Activated CD4-positive, alpha-beta T cell treated with anti-CD3 and anti-CD28 coated beads, Interleukin-2, amount 50 U/mL, for 48 hours (primary cell): Measurements from ENCODE around the gene C4BPB.
A peak's percentile ranks its signal among the peaks of the same experiment; 100 is the strongest.
"Not testable (repeated sequence)": the region's sequence is repeated elsewhere in the genome, so short reads cannot be mapped to it uniquely, and the experiment has no call there.

ENCODE experiments used
- DNase-seq, 2 experiments: peaks; one replicate each; pipeline ENCODE4 v3.0.0-alpha.2; 2020

The C4BPB gene, protein sequence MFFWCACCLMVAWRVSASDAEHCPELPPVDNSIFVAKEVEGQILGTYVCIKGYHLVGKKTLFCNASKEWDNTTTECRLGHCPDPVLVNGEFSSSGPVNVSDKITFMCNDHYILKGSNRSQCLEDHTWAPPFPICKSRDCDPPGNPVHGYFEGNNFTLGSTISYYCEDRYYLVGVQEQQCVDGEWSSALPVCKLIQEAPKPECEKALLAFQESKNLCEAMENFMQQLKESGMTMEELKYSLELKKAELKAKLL

DNA sequence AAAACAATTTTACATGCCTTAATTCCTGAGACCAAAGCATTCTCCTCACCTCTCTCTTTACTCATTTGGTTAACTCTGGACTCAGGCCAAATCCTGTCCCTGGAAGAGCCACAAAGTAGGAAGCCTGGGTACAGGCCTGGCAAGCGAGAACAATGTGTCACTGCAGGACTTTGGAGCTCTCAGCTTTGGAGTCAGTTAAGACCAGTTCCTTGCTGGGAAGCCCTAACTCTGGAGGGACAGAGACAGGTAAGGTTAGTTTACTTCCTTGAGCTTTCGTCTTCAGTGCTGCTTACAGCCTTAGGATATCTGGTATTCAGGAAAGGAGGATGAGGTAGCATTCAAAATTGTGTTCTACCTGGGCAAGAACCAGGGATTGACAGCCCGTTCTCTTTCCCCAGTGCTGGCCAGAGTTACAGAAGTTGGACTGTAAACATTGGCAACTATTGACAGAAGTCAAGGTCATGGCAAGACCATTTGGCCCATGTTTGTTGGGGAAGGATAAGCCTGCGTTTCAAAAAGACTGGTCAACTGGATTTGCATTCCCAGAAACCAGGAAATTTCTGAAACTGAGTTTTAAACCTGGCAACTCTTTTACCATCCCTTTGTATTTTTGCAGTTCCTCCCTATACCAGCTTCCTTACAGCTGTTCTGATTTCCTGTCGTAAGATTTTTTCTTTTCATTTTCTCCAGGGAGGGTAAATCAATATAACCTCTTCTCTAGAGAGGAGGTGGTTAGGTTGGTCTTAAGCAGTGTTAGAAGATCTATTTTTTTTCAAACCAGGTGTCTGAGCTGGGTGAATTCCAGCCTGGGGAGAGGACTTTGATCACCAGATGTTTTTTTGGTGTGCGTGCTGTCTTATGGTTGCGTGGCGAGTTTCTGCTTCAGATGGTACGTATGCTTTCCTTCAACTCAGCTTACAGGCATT lies at the start of gene C4BPB:
Gene C4BPB, plus strand, starts transcription at position 160 of the 926 bp plus-strand sequence. Its CDS starts 672 bp downstream, at position 832.
- DNase-seq = no peak

DNA sequence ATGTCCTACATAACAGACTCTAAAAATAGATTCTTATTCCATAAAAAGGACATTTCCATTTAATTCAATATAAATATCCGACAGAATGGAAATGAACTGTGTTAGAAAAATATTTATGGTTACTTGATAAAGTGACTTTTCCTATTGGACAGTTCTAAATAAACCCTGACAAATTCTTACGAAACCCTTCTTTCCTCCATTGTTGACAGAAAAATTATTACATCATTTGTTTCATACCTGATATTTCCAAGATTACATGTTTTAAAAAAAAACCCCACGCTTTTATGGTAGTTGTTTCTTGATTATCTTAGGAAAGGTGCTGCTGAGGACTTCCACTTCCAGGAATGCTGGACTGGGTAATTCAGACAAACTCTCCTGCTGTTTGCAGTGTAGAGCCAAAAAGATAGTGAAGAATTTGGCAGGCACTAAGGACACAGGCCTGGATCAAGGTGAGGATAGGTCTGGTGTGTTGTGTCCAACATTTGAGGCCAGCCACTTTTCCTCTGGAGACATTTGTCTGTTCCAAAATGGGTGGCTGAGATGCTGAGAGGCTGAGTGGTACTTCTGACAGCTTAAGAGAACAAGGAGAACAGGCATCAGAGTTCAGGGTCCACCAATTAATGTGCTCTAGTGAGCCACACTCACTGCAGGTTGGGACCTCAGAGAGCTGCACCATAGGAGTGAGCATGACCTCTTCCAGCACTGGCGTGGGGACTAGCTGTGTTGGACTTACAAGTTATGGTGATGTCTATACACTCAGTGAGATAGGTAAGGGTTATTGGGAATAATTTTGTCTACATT lies 49.1 kb upstream of the C4BPB start:
- no peak for DNase-seq

DNA sequence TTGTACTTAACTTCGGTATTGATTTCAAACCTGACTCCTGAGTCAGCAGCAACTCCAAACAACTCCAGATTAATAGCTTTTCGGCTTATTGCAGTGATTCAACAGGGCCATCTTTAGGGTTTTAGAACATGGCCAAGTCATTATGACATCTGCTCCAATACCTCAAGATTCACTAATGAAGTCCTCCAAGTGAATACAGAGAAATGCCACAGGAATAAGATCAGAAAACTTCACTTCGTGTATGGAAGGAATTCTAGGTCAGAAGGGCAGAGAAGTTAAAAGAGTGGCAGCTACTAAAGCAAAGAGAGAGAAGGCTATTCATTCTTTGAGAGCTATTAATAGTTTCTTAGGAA lies 48.5 kb upstream of the C4BPB start:
- DNase-seq = no peak

DNA sequence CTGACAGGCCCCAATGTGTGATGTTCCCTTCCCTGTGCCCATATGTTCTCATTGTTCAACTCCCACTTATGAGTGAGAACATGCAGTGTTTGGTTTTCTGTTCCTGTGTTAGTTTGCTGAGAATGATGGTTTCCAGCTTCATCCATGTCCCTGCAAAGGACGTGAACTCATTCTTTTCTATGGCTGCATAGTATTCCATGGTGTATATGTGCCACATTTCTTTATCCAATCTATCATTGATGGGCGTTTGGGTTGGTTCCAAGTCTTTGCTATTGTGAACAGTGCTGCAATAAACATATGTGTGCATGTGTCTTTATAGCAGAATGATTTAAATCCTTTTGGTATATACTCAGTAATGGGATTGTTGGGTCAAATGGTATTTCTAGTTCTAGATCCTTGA lies 47.3 kb upstream of the C4BPB start:
- not testable (repeated sequence) for DNase-seq

DNA sequence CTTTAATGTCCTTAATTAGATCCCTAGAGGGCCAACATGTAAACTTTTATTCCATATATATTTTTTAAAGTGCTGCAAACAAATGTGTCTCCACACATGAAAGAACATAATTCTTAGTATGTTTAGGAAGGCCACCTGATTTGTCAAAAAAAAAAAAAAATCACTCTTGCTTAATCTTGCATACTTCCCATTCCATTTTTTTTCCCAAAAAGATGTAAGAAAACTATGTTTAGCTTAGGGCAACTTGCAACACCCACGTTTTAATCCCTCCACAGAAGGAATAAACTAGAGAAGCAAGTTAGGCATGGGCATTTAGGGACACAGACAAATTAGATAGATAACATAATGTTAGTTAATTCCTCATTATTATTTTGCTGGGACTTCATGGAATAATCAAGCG lies 43.2 kb upstream of the C4BPB start:
- no peak for DNase-seq

DNA sequence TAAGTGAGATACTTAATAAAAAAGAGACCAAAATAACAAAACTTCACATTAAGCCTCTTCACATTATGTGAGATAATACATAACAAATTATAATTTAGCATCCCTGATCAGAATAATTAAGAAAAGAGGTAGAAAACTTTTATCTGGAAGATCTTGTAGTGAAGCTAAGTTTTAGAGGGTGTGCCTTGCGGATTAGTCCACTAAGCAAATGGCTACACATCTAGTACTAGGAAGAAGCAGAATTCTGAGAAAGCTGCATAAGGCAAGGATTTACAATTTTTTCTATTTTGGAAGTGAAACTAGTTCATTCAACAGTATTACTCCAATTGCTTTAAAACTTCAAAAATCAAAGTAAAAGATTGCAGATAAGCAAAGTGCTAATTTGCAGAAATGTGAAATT lies 41.2 kb upstream of the C4BPB start:
- no peak for DNase-seq

DNA sequence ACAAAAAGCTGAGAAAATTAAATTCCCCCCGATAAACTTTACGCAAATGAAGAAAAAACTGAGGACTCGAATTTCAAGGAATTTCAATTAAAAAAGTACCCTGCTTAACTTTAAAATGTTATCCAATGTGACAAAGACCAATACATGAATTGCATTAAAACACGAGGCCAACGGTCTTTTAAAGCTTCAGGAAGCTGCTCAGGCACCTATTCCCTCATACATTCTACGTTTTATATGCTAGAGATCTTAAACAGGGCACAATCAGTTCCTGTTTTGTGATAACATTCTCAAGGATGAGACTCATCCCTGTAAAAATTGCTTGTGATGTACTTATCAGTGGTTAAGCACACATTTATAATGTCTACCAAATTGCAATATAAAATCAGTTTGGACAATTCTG lies 40.6 kb upstream of the C4BPB start:
- no peak for DNase-seq

DNA sequence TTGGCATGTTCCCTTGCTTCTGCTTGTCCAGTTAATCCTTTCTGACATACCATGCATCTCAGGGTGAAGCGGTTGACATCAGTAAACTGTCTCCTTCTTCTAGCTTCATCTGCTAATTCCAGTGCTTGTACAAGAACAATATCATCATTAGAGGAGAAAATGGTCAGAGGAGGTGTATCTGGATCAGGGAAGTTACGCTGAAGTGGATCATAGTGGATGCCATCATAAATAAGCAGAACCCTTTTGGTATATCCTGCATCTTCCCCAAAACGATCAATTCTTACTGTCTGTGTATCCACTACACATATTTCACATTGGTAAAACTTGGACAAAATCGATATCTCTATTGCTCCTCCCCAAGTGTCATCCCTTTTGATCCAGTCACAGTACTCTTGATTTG lies 39.6 kb upstream of the C4BPB start:
- DNase-seq = no peak

DNA sequence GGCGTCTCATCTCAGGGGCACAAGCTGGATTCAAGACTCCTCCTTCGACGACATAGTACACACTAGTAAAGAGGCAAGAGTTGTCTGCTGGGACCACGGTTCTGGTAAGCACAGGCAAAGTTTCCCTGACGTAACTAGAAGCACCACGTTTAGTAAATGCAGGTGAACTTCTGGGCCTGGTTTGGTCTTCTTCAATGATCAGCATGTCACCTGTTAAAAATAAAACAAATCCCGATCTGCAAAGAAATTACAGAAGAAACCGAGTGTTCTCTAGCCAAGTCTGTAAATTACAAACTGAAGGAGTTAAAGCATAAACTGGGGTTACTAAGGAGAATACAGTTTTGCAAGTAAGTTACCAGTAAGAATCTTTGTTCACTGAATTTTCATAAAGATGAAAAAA lies 39.1 kb upstream of the C4BPB start:
- DNase-seq = no peak

DNA sequence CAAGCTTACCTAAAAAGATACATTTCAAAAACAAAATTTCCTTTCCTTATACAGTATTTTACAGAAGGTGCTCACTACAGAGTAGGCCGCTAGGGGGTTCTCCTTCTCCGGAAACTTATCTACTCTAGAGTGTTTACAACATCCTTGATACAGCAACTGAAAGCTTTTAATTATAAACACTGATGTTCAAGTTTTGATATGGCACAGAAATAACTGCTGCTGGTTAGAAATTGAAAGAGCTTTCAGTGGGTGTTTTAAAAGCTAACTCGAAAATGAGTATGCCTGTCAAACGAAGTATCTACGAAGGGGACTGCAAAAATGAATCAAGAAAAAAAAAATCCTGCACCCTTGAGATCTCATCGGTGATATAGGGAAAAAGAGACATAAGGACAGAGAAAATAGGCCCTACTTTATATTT lies 38.7 kb upstream of the C4BPB start:
- peak; percentile 38 to 55 for DNase-seq

DNA sequence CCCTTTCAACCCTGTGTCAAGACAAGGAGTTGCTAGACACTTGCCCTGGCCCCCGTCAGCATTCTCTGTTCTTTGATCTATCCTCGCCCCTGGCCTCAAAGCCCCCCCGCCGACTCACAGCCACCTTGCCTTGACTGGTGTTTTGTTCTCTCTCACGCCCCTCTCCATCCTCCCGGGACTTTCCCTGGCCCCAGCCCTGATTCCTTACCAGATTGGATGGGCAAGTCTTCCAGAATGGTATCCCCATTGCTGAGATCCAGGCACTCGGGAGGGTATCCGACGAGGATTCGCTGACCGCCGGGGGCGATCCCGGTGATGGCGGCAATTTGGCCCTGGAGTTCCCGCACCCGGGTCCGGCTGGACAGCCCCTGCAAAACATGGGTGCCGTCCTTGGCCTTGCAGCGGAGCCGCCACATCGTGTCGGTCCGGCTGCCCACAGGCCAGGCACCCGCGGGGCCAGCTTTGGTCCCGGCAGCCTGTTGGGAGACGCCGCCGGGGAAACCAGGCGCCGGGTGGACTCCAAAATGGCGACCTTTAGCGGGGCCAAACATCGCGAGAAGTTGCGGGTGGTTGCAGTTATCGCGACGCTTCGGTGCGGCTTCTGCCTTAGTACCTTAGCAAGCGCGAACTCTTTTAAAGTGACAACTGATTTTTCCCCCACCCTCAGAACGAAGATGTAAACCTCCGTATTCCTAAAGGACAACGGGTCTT lies 38.0 kb upstream of the C4BPB start:
- DNase-seq = peak; percentile 91 to 93

DNA sequence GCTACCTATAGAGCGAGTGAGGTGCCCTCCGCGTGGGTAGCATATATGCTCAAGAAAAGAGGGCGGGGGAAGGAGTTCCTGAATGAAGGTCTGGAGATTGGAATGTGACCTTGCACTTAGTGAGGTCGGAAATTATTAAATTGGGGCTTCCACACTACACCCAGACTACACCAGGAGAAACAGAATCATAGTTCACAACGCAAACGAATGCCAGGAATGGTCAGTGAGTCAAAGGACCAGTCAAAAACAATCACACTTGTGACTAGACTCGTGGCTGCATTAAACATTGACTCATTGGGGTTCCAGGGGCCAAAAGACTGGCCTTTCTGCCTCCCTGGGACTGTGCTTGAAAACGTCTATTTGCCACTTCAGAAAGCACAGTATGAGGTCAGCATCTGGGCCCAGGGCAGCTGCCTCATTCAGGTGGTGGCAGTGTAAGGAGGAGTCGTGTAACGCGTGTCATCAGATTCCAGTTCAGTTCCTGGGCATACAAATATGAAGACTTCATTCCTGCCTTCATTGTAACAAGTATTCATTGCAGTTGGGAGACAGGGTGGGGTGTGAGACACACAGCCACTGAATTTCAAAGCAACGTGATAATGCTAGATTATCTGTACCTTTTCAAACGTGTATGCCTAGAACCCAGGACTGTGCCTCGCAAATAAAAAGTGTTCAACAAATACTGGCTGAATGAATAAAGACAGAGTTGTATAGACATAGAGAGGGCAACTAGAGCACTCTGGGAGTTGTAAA lies 37.3 kb upstream of the C4BPB start, which contains the start of gene YOD1:
Gene YOD1, minus strand, starts transcription at position 18 of the 753 bp plus-strand sequence. CDS start 178 bp downstream, outside the sequence.
- DNase-seq = no peak

DNA sequence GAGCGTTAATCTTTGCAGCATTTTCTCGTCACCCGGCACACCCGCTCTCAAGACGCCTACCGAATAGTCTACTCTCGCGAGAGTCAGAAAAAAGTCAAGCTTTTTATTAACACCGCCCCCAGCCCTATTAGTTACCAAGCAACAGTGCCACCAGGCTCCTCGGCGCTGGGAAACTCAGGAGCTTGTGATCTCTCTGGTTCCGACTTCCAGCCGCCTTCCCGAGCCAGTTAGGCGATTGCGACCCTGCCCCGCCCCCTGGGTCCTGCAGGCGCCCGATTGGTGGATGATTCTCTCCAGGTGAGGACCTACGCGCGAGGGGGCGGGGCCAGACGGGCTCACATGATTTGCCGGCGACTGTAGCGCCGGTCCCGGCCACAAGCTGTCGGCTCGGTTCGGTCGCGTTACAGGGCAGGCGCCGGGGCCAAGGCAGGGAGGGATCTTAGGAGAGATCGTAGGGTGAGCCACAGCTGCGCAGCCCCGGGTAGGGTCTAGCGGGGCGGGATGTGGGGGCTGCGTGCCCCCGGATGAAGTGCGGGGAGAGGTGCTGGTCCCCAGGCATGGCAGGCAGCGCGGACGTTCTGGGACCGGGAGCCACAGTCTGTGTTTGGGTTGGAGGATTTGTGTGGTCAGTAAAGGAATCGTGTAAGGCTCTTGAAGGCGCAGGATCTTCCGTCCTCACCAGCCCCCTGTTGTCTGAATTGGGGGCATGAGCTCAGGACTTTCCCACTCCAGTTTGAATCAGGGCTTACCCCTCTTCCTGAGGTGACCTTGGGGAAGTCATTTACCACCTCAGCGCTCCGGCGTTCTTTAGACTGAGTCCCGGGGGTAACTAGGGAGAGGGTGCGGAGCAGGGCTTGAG lies 35.5 kb upstream of the C4BPB start, which contains the start of gene PFKFB2:
Gene PFKFB2, plus strand, starts transcription at position 365 of the 859 bp plus-strand sequence. CDS start 1,443 bp downstream, outside the sequence.
- DNase-seq = peak; percentile 96 to 97

DNA sequence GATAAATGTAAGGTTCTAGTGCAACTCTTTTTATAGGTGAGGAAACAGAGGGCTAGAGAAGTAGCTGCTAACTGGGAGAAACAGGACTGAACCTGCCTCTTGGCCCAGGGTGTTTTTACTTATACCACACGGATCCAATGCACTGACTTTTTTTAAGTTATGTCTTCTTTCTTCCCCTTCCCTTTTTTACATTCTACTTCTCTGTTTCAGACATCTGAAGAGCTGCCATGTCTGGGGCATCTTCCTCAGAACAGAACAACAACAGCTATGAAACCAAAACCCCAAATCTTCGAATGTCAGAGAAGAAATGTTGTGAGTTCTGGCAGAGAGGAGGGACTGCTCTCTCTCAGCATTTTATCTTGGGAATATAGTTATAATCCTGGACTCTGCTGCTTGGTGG lies 34.2 kb upstream of the C4BPB start:
- no peak for DNase-seq

DNA sequence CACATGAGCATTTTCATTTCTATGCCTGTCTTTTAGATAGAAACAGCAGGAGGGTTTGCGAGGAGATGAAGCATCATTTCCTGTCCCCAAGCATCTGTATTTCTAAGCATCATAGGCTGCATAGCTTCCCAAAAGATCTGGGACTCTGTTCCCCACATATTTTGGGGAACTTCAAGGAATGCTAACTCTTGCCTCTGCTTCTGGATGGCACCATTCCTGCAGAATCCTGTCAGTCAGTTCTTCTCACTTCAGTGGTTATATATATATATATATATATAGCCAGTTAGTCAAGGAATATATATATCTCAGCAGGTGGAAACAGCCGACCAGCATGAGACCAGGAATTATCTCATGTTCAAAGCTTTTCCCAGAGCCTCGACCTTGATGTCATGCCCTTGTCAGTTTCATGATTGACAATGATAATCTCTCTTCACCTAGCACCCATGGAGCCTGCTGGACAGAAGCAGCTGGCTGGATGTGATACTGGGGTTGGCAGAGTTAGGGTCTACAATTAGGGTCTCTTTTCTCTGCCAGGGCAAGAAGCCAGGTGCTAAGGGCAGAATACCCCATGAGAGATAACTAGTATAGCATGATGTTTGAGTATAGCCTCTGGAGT lies 33.2 kb upstream of the C4BPB start:
- DNase-seq = no peak

DNA sequence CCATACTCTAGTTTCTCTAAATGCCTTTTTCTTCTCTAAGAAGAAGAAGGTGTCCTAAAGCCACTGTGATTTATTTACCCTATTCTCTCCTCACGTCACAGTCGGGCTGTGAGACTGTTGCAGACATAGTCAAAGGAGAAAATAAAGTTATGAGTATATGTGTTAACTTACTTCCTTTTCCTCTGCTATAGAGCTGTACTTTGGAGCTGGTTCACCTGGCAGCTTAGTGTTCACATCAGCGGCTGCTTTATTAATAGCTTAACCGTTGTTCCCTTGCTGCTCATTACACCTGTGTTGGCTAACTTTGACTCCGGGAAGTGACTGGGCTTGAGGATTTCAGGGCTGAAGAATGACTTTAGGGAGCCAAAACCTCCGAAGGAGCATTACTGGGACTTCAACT lies 32.0 kb upstream of the C4BPB start:
- no peak for DNase-seq

DNA sequence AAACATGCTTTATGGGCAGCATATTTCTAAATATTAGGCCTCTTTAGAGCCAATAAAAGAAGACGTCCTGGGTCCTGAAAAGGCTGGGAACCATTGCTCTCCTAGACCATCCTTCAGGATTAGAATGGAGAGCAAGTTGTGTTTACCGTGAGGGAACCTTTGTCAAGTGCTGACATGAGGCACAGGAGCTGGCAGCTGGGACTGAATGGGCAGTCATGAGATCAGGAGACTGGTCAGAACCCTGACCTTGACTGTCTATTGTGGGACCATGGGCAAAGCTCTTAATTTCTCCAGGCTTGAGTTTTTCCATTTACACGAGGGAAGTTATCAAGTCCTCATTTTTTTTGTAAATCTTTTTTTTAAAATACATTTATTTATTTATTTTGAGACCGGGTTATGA lies 30.4 kb upstream of the C4BPB start:
- DNase-seq = no peak

DNA sequence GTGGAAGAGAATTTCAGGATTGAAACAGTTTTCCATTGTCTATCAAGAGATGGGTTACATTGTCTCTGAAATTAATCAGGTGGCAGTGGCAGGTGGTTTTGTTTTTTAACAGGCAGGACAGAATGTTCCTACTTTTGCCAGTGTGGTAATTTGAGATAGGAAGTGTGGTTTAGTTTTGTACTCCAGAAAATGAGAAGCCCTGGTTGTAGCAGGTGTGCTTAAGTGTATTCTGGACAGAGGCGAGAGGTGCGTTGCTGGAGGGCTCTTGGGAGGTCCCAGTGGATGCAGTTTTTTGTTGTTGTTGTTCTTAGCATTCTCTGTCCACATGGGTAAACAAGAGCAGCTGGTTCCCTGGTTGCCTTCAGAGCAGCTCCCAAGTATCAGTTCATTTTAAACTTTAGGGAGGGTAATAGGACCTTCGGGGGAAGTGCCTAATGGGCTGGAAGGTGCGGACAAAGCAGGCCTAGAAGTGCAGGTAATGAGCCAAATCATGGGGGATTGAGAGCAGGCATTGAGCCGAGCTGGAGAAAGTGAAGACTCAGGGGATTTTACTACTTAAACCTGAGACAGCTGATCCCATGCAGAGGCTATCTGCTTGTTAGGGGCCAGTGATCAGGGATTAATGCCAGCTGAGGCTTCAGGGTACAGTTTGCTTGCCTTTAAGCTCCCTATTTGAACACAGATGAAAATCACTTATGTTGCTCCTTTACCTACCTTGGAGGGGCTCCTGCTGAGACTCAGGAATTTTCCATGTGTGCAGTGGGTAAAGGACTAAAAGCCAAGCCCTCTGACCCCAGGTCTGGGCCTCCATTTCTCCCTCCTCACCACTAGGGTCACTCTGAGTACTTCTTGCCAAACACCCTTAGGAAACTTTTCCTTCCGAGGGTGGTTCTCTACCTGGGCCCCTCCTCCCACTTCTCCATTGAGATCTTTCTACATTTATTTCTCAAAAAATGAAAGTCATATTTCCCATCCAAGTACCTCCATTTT lies 29.5 kb upstream of the C4BPB start:
- no peak for DNase-seq

DNA sequence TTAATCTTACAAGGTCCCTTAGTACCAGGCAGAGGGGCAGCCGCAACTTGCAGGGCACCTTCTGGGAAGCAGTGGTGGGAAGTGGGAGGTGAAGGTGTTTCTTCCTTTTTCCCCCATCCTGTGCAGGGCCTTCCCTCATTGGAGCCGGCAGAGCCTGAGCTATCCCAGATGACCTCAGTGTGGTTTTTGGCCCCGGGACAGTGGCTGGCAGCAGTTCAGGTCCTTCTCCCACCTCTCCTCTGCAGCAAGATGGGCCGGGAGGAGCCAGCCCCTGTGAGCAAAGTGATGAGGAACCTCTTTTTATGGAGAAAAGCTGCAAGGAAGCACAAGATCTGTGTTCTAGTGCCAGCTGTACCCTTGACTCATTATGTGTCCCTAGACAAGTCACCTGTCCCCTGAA lies 28.8 kb upstream of the C4BPB start:
- DNase-seq = no peak
